ENCODE results near the gene LRP2BP. TPM values are rescaled to one million over a fixed set of nuclear protein-coding genes. Genes with fewer than 3 reads are reported as not detected.

Gene LRP2BP
- total RNA-seq, 2 donors from 2014 or later = 0.51 to 1.1 TPM

- DNase-seq (no peak), ATAC-seq (replicated peaks in 1 of 2) (no peak)
- peaks cover 1 to 5% of the 10 kb centered on the region in 2 donors for H3K36me3 Mint-ChIP-seq (ENCODE audit: insufficient read depth in 2 of 2)
- H3K4me1 Mint-ChIP-seq (ENCODE audit: low read depth) = peaks cover 9% of the 10 kb centered on the region
- H3K27ac Mint-ChIP-seq = no peak overlapping the region
- H3K27me3 Mint-ChIP-seq (ENCODE audit: low read depth) = peaks cover 5% of the 10 kb centered on the region
- H3K9me3 Mint-ChIP-seq = peaks cover 5% of the 10 kb centered on the region in 2 donors
- H3K4me3 Mint-ChIP-seq = no peak overlapping the region
These were observed 10.8 kb downstream of the LRP2BP start for GRCh38 chr4:185384930-185385331.

DNA sequence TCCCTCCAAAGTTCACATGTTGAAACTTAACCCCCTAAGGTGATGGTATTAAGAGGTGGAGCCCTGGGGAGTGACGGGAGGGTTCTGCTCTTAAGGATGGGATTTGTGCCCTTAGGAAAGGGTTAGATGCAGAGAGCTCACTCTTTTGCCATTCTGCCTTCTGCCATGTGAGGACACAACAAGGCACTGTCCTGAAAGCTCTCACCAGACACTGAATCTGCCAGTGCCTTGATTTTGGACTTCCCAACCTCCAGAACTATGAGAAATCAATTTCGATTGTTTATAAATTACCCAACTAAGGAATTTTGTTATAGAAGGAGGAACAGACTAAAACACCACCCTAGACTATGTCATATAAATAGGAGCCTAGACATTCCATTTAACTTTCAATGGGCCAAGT is 11.7 kb downstream of the LRP2BP start:
- H3K4me1 Mint-ChIP-seq (ENCODE audit: low read depth) = peaks cover 9% of the 10 kb centered on the region
- peaks cover 5% of the 10 kb centered on the region for H3K27me3 Mint-ChIP-seq (ENCODE audit: low read depth)
- no peak for DNase-seq

DNA sequence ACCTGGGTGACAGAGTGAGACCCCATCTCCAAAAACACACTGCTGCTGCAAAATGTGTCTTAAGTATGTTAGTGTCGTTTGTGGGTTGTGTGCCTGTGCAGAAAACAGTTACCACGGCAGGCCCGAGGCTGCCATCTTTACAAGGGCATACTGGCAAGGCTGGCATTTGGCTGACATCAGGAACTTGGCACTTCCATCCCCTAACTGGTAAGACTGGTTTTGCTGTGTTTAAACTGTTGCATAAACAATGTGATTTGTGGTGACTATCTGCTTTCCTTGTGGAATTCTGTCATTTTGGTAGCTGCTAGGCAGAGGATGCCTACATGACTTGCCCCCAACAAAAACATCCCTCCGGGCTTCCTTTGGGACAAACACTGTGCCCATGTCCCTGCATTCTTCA is 12.3 kb downstream of the LRP2BP start:
- H3K27me3 Mint-ChIP-seq (ENCODE audit: low read depth) = peaks cover 5% of the 10 kb centered on the region
- H3K4me1 Mint-ChIP-seq (ENCODE audit: low read depth) = peaks cover 9% of the 10 kb centered on the region
- peaks cover 1 to 5% of the 10 kb centered on the region in 2 donors for H3K36me3 Mint-ChIP-seq (ENCODE audit: insufficient read depth in 2 of 2)
- H3K4me3 Mint-ChIP-seq = no peak overlapping the region
- H3K27ac Mint-ChIP-seq = no peak overlapping the region
- ATAC-seq (replicated peaks in 1 of 2) (no peak), DNase-seq (no peak)
- peaks cover 5% of the 10 kb centered on the region in 2 donors for H3K9me3 Mint-ChIP-seq

More for the DNA sequence above, 11.7 kb downstream of the LRP2BP start:
- ATAC-seq (replicated peaks in 1 of 2) = no peak
- H3K4me3 Mint-ChIP-seq = no peak overlapping the region
- no peak overlapping the region for H3K27ac Mint-ChIP-seq
- peaks cover 1 to 5% of the 10 kb centered on the region in 2 donors for H3K36me3 Mint-ChIP-seq (ENCODE audit: insufficient read depth in 2 of 2)
- peaks cover 5% of the 10 kb centered on the region in 2 donors for H3K9me3 Mint-ChIP-seq

GRCh38 chr4:185382754-185383153 is 13.0 kb downstream of the LRP2BP start:
- no peak overlapping the region for H3K4me3 Mint-ChIP-seq
- H3K4me1 Mint-ChIP-seq (ENCODE audit: low read depth) = peaks cover 9% of the 10 kb centered on the region
- DNase-seq = no peak
- peaks cover 5% of the 10 kb centered on the region in 2 donors for H3K9me3 Mint-ChIP-seq
- peaks cover 5% of the 10 kb centered on the region for H3K27me3 Mint-ChIP-seq (ENCODE audit: low read depth)
- no peak for ATAC-seq (replicated peaks in 1 of 2)
- peaks cover 1 to 5% of the 10 kb centered on the region in 2 donors for H3K36me3 Mint-ChIP-seq (ENCODE audit: insufficient read depth in 2 of 2)
- no peak overlapping the region for H3K27ac Mint-ChIP-seq

DNA sequence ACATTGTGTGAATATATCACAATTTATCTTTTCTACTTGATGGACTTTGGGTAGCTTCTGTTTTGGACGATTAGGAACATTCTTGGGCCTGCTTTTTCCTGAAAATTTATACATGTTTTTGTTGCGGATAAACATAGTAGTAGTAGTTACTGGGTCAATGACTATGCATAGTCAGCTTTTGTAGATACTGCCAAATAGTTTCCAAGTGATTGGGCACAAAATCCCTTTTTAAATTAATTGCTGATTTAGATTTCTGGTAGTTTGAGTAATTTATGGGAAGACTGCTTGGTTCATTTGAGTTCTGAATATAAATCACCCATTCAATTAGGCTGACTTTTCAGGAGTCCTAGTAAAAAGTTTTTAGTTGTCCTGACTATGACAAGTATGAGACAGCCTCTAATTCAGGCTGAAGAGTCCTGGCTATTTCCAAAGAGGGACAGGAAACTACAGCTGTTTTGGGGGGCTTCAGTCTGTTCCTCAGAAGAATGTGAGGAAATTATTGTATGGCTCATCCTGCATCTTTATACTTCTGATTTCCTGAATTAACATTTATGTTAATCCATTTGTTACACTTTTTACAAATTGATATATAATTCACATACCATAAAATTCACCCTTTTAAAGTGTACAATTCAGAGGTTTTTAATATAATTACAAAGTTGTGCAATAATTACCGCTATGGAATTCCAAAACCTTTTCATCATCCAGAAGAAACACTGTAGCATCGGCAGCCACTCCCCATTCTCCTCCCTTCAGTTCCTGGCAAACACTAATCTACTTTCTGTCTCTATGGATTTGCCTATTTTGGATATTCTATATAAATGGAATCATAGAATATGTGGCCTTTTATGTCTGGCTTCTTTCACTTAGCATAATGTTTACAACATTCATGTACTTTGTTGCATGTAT is 14.2 kb downstream of the LRP2BP start:
- DNase-seq = no peak
- Mint-ChIP-seq H3K27me3 (ENCODE audit: low read depth) (peaks cover 5% of the 10 kb centered on the region), H3K4me3 (no peak overlapping the region), H3K9me3 (peaks cover 5% of the 10 kb centered on the region in 2 donors), H3K36me3 (ENCODE audit: insufficient read depth in 2 of 2) (peaks cover 1 to 5% of the 10 kb centered on the region in 2 donors), H3K27ac (no peak overlapping the region), H3K4me1 (ENCODE audit: low read depth) (peaks cover 9% of the 10 kb centered on the region)
- ATAC-seq (replicated peaks in 1 of 2) = no peak

DNA sequence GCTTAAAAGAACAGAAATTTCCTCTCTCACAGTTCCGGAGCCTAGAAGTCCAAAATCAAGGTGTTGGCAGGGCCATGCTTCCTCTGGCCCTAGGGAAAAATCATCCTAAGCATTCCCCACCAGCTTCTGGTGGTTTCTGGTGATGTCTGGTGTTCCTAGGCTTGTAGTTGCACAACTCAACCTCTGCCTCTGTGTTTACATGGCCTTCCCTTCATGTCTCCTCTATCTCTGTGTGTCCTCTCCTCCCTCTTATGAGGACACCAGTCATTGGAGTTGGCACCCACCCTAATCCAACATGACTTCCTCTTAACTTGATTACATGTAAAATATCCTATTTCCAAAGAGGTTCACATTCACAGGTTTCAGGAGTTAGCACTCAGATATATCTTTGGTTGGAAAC is 15.4 kb downstream of the LRP2BP start:
- Mint-ChIP-seq H3K27ac (no peak overlapping the region), H3K4me3 (no peak overlapping the region), H3K9me3 (peaks cover 5% of the 10 kb centered on the region in 2 donors), H3K4me1 (ENCODE audit: low read depth) (peaks cover 9% of the 10 kb centered on the region), H3K27me3 (ENCODE audit: low read depth) (peaks cover 4% of the 10 kb centered on the region), H3K36me3 (ENCODE audit: insufficient read depth in 2 of 2) (peaks cover 1 to 5% of the 10 kb centered on the region in 2 donors)
- DNase-seq (no peak), ATAC-seq (replicated peaks in 1 of 2) (no peak)

- DNase-seq (no peak), ATAC-seq (replicated peaks in 1 of 2) (no peak)
- H3K27me3 Mint-ChIP-seq (ENCODE audit: low read depth) = no peaks in the 10 kb centered on the region
- H3K4me3 Mint-ChIP-seq = no peak overlapping the region
- peaks cover 1 to 5% of the 10 kb centered on the region in 2 donors for H3K36me3 Mint-ChIP-seq (ENCODE audit: insufficient read depth in 2 of 2)
- peaks cover 2% of the 10 kb centered on the region for H3K4me1 Mint-ChIP-seq (ENCODE audit: low read depth)
- peaks cover 5% of the 10 kb centered on the region in 2 donors for H3K9me3 Mint-ChIP-seq
- H3K27ac Mint-ChIP-seq = no peak overlapping the region
These were observed 16.1 kb downstream of the LRP2BP start for GRCh38 chr4:185379326-185380295.

DNA sequence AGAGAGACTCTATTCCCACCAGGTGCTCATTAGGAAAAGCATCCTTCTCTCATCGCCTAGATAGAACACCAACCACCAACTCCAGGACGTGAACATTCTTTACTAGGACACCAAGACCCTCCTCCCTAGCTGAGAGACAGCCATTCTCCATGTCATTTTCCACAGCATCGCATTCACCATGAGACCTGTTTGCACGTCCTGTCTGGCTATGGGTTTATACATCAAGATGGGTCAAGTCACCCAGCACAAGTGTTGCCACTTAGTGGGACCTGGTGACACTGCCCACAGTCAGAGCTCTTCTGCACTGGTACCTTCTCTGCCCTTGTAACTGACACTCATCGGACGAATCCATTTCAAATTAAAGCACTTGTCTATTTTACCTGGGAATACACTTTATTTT is 17.5 kb downstream of the LRP2BP start:
- Mint-ChIP-seq H3K27me3 (ENCODE audit: low read depth) (no peaks in the 10 kb centered on the region), H3K4me1 (ENCODE audit: low read depth) (no peaks in the 10 kb centered on the region), H3K4me3 (no peak overlapping the region), H3K9me3 (peaks cover 5% of the 10 kb centered on the region in 2 donors), H3K27ac (no peak overlapping the region), H3K36me3 (ENCODE audit: insufficient read depth in 2 of 2) (peaks cover 1 to 5% of the 10 kb centered on the region in 2 donors)
- ATAC-seq (replicated peaks in 1 of 2) (no peak), DNase-seq (no peak)

DNA sequence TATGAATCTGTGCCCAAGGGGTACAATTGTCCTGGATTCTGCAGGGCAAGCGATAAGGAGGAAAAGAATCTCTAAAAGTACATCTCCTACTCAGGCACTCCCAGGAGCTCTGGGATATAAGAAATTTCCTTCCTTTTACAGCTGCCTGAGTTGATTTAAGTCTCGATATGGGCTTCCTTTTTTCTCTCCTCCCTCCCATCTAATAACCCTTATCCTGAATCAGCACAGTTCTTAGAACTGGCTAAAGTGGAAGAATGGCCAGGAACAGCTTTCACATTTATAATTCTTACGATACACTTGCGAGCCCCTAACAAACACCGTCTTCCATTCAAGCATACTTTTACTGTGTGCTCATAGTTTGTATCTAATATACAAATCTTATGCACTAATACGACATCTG is 21.2 kb downstream of the LRP2BP start:
- Mint-ChIP-seq H3K27ac (no peak overlapping the region), H3K4me1 (ENCODE audit: low read depth) (no peaks in the 10 kb centered on the region), H3K27me3 (ENCODE audit: low read depth) (no peaks in the 10 kb centered on the region), H3K36me3 (ENCODE audit: insufficient read depth in 2 of 2) (no peaks in the 10 kb centered on the region), H3K9me3 (no peaks in the 10 kb centered on the region), H3K4me3 (no peak overlapping the region)
- ATAC-seq (replicated peaks in 1 of 2) (no peak), DNase-seq (no peak)

GRCh38 chr4:185374027-185374426 is 21.7 kb downstream of the LRP2BP start:
- Mint-ChIP-seq H3K27ac (no peak overlapping the region), H3K27me3 (ENCODE audit: low read depth) (no peaks in the 10 kb centered on the region), H3K36me3 (ENCODE audit: insufficient read depth in 2 of 2) (no peaks in the 10 kb centered on the region), H3K4me1 (ENCODE audit: low read depth) (no peaks in the 10 kb centered on the region), H3K4me3 (no peak overlapping the region), H3K9me3 (no peaks in the 10 kb centered on the region)
- no peak for DNase-seq
- ATAC-seq (replicated peaks in 1 of 2) = no peak

- ATAC-seq (replicated peaks in 1 of 2) = no peak
- H3K4me3 Mint-ChIP-seq = no peak overlapping the region
- no peak overlapping the region for H3K27ac Mint-ChIP-seq
These were observed 24.0 kb downstream of the LRP2BP start for GRCh38 chr4:185371702-185372101.

DNA sequence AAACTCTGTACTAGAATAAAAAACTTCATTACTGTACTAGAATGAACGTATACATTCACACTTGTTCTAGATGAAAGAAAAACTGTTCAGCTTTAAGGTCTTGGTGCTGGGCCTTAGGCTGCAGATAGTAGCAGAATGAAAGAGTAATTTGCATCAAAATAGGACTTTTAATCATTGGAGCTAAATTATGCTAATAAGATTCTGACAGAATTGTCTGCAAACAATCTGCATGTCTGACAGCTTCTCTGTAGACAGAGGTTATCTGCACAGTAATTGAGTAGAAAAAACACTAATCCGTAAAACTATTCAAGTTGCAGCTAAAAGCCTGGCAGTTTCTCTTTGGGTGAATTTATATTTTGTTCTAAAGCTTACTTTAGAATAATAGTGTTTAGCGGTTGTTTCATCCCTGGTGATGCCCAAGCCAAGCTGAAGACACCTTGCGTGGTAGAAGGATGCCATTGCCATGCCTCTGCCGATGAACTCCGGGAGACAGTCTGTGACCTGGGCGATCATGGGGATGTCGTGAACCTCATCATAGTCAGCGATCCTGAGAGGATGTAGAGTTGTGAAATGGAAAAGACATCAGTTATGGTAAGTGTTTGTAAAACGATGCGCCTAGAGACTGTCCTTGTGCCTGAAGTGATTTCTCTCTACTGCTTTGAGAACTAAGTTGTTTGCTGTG is 25.3 kb downstream of the LRP2BP start:
- H3K9me3 Mint-ChIP-seq = no peaks in the 10 kb centered on the region
- no peak overlapping the region for H3K27ac Mint-ChIP-seq
- ATAC-seq (replicated peaks in 1 of 2) (no peak), DNase-seq (no peak)
- H3K27me3 Mint-ChIP-seq (ENCODE audit: low read depth) = no peaks in the 10 kb centered on the region
- H3K36me3 Mint-ChIP-seq (ENCODE audit: insufficient read depth in 2 of 2) = no peaks in the 10 kb centered on the region
- H3K4me1 Mint-ChIP-seq (ENCODE audit: low read depth) = no peaks in the 10 kb centered on the region
- no peak overlapping the region for H3K4me3 Mint-ChIP-seq

More at GRCh38 chr4:185371702-185372101, 24.0 kb downstream of the LRP2BP start:
- Mint-ChIP-seq H3K36me3 (ENCODE audit: insufficient read depth in 2 of 2) (no peaks in the 10 kb centered on the region), H3K4me1 (ENCODE audit: low read depth) (no peaks in the 10 kb centered on the region), H3K9me3 (no peaks in the 10 kb centered on the region), H3K27me3 (ENCODE audit: low read depth) (no peaks in the 10 kb centered on the region)
- no peak for DNase-seq

All from activated T-cell treated with anti-CD3 and anti-CD28 coated beads, Interleukin-2, amount 50 U/mL, for 72 hours (primary cell).